DOHH2 (cell line): ENCODE measurements around the gene MLF2.

Source experiments
- CTCF ChIP-seq: fragments of 200-600 bp; sonication (generic); IDR thresholded peaks from one replicate; pipeline ENCODE4 v1.5.1; 2014; ENCODE audit warnings: antibody characterized with exemption, mild to moderate bottlenecking, low read depth, low read length; ENCODE audit not compliant: poor library complexity, severe bottlenecking
- EZH2phosphoT487 ChIP-seq: fragments of 200-600 bp; sonication (generic); IDR thresholded peaks from 2 replicates; pipeline ENCODE4 v1.6.1; 2017; ENCODE audit warnings: borderline replicate concordance, mild to moderate bottlenecking, antibody characterized with exemption, low read length, moderate library complexity, mixed read lengths

GRCh38 chr12:6770094-6770493 lies 17.2 kb upstream of the MLF2 start:
- TF ChIP-seq CTCF: no peak
- TF ChIP-seq EZH2phosphoT487: no peak
